H1 (cell line): ENCODE results near the gene GPT2. TPM values are rescaled to one million over a fixed set of nuclear protein-coding genes. Genes with fewer than 3 reads are reported as not detected.

Experiments
- CTCF ChIA-PET: fragments of 300-600 bp; sonication (Branson Sonifier 250); formaldehyde crosslinking; loops from one replicate; lab custom pipeline; 2021; ENCODE audit not compliant: partially characterized antibody; lab: Charles Lee
- POLR2A ChIA-PET: fragments of 300-600 bp; sonication (Branson Sonifier 250); formaldehyde crosslinking; loops from one replicate; lab custom pipeline; 2021; ENCODE audit warnings: inconsistent platforms; ENCODE audit not compliant: partially characterized antibody; lab: Charles Lee
- DNase-seq, 2 experiments: peaks; one replicate each; pipeline versions ENCODE4 v3.0.0 to v3.0.0-alpha.2; 2010 to 2022; ENCODE audit warnings: low spot score in 2 of 2, low read depth in 1 of 2, mixed read lengths in 1 of 2
- FAIRE-seq: peaks from 2 replicates; lab custom pipeline; 2011; peaks lifted over from hg19 to GRCh38; lab: Jason Lieb, UNC
- H2AFZ ChIP-seq: 2 replicates; pipeline ENCODE4 v1.8.1; 2012; ENCODE audit warnings: low read length, inconsistent platforms
- H2AK5ac ChIP-seq: 2 replicates; pipeline ENCODE4 v1.6.1; 2013; ENCODE audit warnings: low read depth, low read length
- H2BK120ac ChIP-seq: replicated peaks from 2 replicates; pipeline ENCODE3; 2013; ENCODE audit warnings: low read depth, low read length, inconsistent platforms
- H2BK12ac ChIP-seq: 2 replicates; pipeline ENCODE4 v1.6.1; 2013; ENCODE audit warnings: low read depth, low read length
- H2BK15ac ChIP-seq: 2 replicates; pipeline ENCODE4 v1.6.1; 2013; ENCODE audit warnings: low read length
- H2BK20ac ChIP-seq: 2 replicates; pipeline ENCODE4 v1.6.1; 2013; ENCODE audit warnings: low read length
- H2BK5ac ChIP-seq: 2 replicates; pipeline ENCODE4 v1.6.1; 2013; ENCODE audit warnings: low read depth, low read length
- H3K14ac ChIP-seq: 2 replicates; pipeline ENCODE4 v1.6.1; 2013; ENCODE audit warnings: inconsistent platforms; ENCODE audit not compliant: insufficient read length
- H3K18ac ChIP-seq: 2 replicates; pipeline ENCODE4 v1.6.1; 2013; ENCODE audit warnings: low read length; ENCODE audit errors: extremely low read depth
- H3K23ac ChIP-seq: 2 replicates; pipeline ENCODE4 v1.6.1; 2013; ENCODE audit warnings: inconsistent platforms; ENCODE audit not compliant: insufficient read length
- H3K23me2 ChIP-seq: 2 replicates; pipeline ENCODE4 v1.6.1; 2013; ENCODE audit warnings: low read depth, low read length
- H3K27ac ChIP-seq: 2 replicates; pipeline ENCODE4 v1.6.1; 2011; ENCODE audit warnings: low read depth, low read length, inconsistent platforms
- H3K27me3 ChIP-seq, 4 experiments: replicated peaks in 1 of 4; 1 replicate in 1 of 4; 2 replicates in 3 of 4; pipeline versions ENCODE4 v1.6.1 to v1.8.1; 2011 to 2013; ENCODE audit warnings: low read length in 3 of 4, mild to moderate bottlenecking in 3 of 4, inconsistent platforms in 2 of 4, mixed read lengths in 2 of 4, moderate library complexity in 1 of 4; ENCODE audit not compliant: control insufficient read depth in 3 of 4, insufficient read depth in 3 of 4; ENCODE audit errors: extremely low read depth in 1 of 4
- H3K36me3 ChIP-seq, 4 experiments: 2 replicates each; pipeline versions ENCODE4 v1.6.1 to v1.8.1; 2011 to 2013; ENCODE audit warnings: mild to moderate bottlenecking in 4 of 4, low read length in 3 of 4, moderate library complexity in 2 of 4, control low read depth in 1 of 4, inconsistent platforms in 1 of 4; ENCODE audit not compliant: insufficient read depth in 4 of 4, control insufficient read depth in 2 of 4
- H3K4ac ChIP-seq: replicated peaks from 2 replicates; pipeline ENCODE3; 2013; ENCODE audit warnings: low read length, low read depth, mixed read lengths, inconsistent platforms; ENCODE audit not compliant: insufficient read length
- H3K4me1 ChIP-seq, 4 experiments: replicated peaks in 1 of 4; 1 replicate in 1 of 4; 2 replicates in 3 of 4; pipeline versions ENCODE4 v1.6.1 to v1.8.1; 2011 to 2013; ENCODE audit warnings: low read length in 3 of 4, inconsistent platforms in 2 of 4, mixed read lengths in 1 of 4; ENCODE audit not compliant: insufficient read depth in 4 of 4, control insufficient read depth in 3 of 4
- H3K4me2 ChIP-seq, 2 experiments: 2 replicates each; pipeline versions ENCODE4 v1.6.1 to v1.8.1; 2011 to 2013; ENCODE audit warnings: low read depth in 2 of 2, low read length in 2 of 2, control low read depth in 1 of 2, inconsistent platforms in 1 of 2, mild to moderate bottlenecking in 1 of 2; ENCODE audit not compliant: insufficient read depth in 1 of 2
- H3K4me3 ChIP-seq, 4 experiments: fragments of 200-600, 300-600 bp in 1 of 4; sonication (generic), shearing (Covaris generic), sonication (Bioruptor Twin) in 1 of 4; 2 replicates each; pipeline versions ENCODE4 v1.5.1 to v1.8.1; 2011 to 2016; ENCODE audit warnings: low read length in 4 of 4, low read depth in 3 of 4, control low read depth in 2 of 4, inconsistent platforms in 2 of 4, mild to moderate bottlenecking in 2 of 4, mixed read lengths in 1 of 4, moderate library complexity in 1 of 4; ENCODE audit not compliant: insufficient read depth in 2 of 4; ENCODE audit errors: extremely low read depth in 1 of 4
- H3K56ac ChIP-seq: replicated peaks from 2 replicates; pipeline ENCODE3; 2013; ENCODE audit warnings: low read depth, mild to moderate bottlenecking, mixed read lengths, low read length, inconsistent platforms; ENCODE audit not compliant: insufficient read length
- H3K79me1 ChIP-seq: 2 replicates; pipeline ENCODE4 v1.6.1; 2013; ENCODE audit warnings: low read depth, low read length, control low read depth
- H3K79me2 ChIP-seq, 2 experiments: 2 replicates each; pipeline versions ENCODE4 v1.6.1 to v1.8.1; 2012 to 2013; ENCODE audit warnings: low read length in 2 of 2, mild to moderate bottlenecking in 2 of 2, inconsistent platforms in 1 of 2; ENCODE audit not compliant: insufficient read depth in 2 of 2, control insufficient read depth in 1 of 2
- H3K9ac ChIP-seq, 4 experiments: replicated peaks in 1 of 4; 1 replicate in 1 of 4; 2 replicates in 3 of 4; pipeline versions ENCODE4 v1.6.1 to v1.8.1; 2011 to 2013; ENCODE audit warnings: low read depth in 3 of 4, low read length in 3 of 4, control low read depth in 2 of 4, mild to moderate bottlenecking in 2 of 4, moderate library complexity in 2 of 4, inconsistent platforms in 1 of 4; ENCODE audit errors: extremely low read depth in 1 of 4
- H3K9me3 ChIP-seq, 2 experiments: 2 replicates each; pipeline versions ENCODE4 v1.6.1 to v1.8.1; 2012 to 2013; ENCODE audit warnings: mild to moderate bottlenecking in 2 of 2, moderate library complexity in 2 of 2, control low read depth in 1 of 2, inconsistent platforms in 1 of 2, low read depth in 1 of 2, low read length in 1 of 2, mixed read lengths in 1 of 2; ENCODE audit not compliant: insufficient read depth in 2 of 2
- H4K20me1 ChIP-seq, 2 experiments: replicated peaks in 1 of 2; 2 replicates each; pipeline versions ENCODE3 to v1.8.1; 2011 to 2013; ENCODE audit warnings: inconsistent platforms in 2 of 2, low read length in 2 of 2, mild to moderate bottlenecking in 1 of 2; ENCODE audit not compliant: insufficient read depth in 2 of 2, control insufficient read depth in 1 of 2
- H4K5ac ChIP-seq: 2 replicates; pipeline ENCODE4 v1.6.1; 2013; ENCODE audit warnings: low read length, low read depth, mixed read lengths, inconsistent platforms; ENCODE audit not compliant: insufficient read length
- H4K8ac ChIP-seq: 2 replicates; pipeline ENCODE4 v1.8.0; 2013; ENCODE audit warnings: mild to moderate bottlenecking, moderate library complexity, low read length, inconsistent platforms; ENCODE audit not compliant: insufficient read depth; ENCODE audit errors: extremely low read depth
- H4K91ac ChIP-seq: replicated peaks from 2 replicates; pipeline ENCODE3; 2013; ENCODE audit warnings: low read length, mixed read lengths, inconsistent platforms; ENCODE audit not compliant: insufficient read length
- RAD21 ChIP-seq, 2 experiments: IDR thresholded peaks in 1 of 2; conservative IDR thresholded peaks in 1 of 2; 2 replicates each; pipeline ENCODE4 v1.6.1; 2011; ENCODE audit warnings: low read depth in 2 of 2, low read length in 2 of 2, improper control_type of control experiment in 1 of 2, inconsistent platforms in 1 of 2, mild to moderate bottlenecking in 1 of 2, moderate library complexity in 1 of 2
- RBBP5 ChIP-seq: IDR thresholded peaks from 2 replicates; pipeline ENCODE4 v1.7.1; 2012; ENCODE audit warnings: low read depth, mild to moderate bottlenecking, inconsistent platforms, low read length, moderate library complexity, borderline replicate concordance
- WGBS, 2 experiments: shearing (Covaris generic) in 1 of 2; methylation state at CpG; one replicate each; pipeline versions ENCODE4 v1.1.6 to v1.1.7; 2013 to 2015; ENCODE audit warnings: low lambda C conversion rate in 2 of 2, mixed read lengths in 2 of 2, inconsistent platforms in 1 of 2, low coverage in 1 of 2, missing lambda C conversion rate in 1 of 2; ENCODE audit not compliant: insufficient replicate concordance in 2 of 2, insufficient coverage in 1 of 2, insufficient read length in 1 of 2; ENCODE audit errors: extremely low coverage in 1 of 2, missing lambda C conversion rate in 1 of 2; 5-methylcytosine and 5-hydroxymethylcytosine counted together
- polyA plus RNA-seq, 7 experiments: library from polyadenylated mRNA; depleted of rRNA in 3 of 7; stranded (reverse) in 5 of 7; unstranded in 2 of 7; fragments of >200 nt in 5 of 7; fragments of 200-250 nt in 2 of 7; gene quantifications; 1 replicate in 5 of 7; 2 replicates in 1 of 7; 4 replicates in 1 of 7; pipeline versions ENCODE4 v1.2.1 to v1.2.3, GENCODE V29; 2011 to 2013; ENCODE audit warnings: missing spikeins in 2 of 7, mixed read lengths in 2 of 7
- total RNA-seq: library from RNA; stranded (reverse); fragmentation: NEBNext Ultra II Directional; extraction: Animal tissue kit (Norgen Biotek cat#: 25700); gene quantifications from 2 replicates; pipeline ENCODE4 v1.2.1, GENCODE V29; 2021

GPT2 gene
- total and polyA plus RNA-seq, 2 of the 8 experiments (the other 6 are each of a cell fraction or from before 2014, with no cell fraction given) = 71.6 to 94.1 TPM

- H3K27me3 ChIP-seq = no peaks in the 10 kb centered on the region
- no peak for DNase-seq
- ChIA-PET POLR2A (interaction anchor here (1.1 to 22.7 kb wide), 9 partner anchors 9 to 74 kb away, joined by 3 to 580 read pairs (median 6); partner anchors contain the start of genes C16orf87 and GPT2), CTCF (interaction anchor here (0.7 to 4.0 kb wide), 10 partner anchors 8 to 48 kb away, joined by 3 to 31 read pairs (median 5); no protein-coding TSS in a partner anchor)
- peaks cover 6% of the 10 kb centered on the region for H3K79me1 ChIP-seq
- H2BK20ac ChIP-seq = no peak overlapping the region
- no peak overlapping the region for H3K4me2 ChIP-seq
- peaks cover 7 to 61% (median 26%) of the 10 kb centered on the region in 4 experiments; a peak in 7 of 8 replicates for H3K36me3 ChIP-seq
- no peak overlapping the region for H3K4me3 ChIP-seq
- no peak overlapping the region for H3K9ac ChIP-seq
- H2AK5ac ChIP-seq = no peak overlapping the region
- H3K18ac ChIP-seq = no peak overlapping the region
- H3K14ac ChIP-seq = no peak overlapping the region
- no peak overlapping the region for H2AFZ ChIP-seq
- H4K91ac ChIP-seq = no peak overlapping the region
- H2BK120ac ChIP-seq = no peak overlapping the region
- H3K4me1 ChIP-seq = no peaks in the 10 kb centered on the region; a peak in 1 of 7 replicates
- peaks cover 3 to 25% of the 10 kb centered on the region in 2 experiments; a peak in 3 of 4 replicates for H3K79me2 ChIP-seq
- H2BK12ac ChIP-seq = no peak overlapping the region
- no peak overlapping the region for H3K56ac ChIP-seq
- no peak overlapping the region for H4K8ac ChIP-seq
- H3K4ac ChIP-seq = no peak overlapping the region
- FAIRE-seq = no peak
- H3K27ac ChIP-seq = no peak overlapping the region
- H4K20me1 ChIP-seq = peaks cover 13 to 14% of the 10 kb centered on the region in 2 experiments
- H2BK5ac ChIP-seq = no peak overlapping the region; the same call in 1 of the 2 replicates
- WGBS, 2 experiments = 89% methylated on average over 19 of the region's 19 CpGs; no CpG with 5 or more reads in 1 of the 2 experiments
- H3K23ac ChIP-seq = no peak overlapping the region
- no peak overlapping the region for H4K5ac ChIP-seq
- TF ChIP-seq RAD21 (IDR thresholded peaks at IDR 0.05 in 1 of 2, conservative IDR thresholded peaks at IDR 0.05 in 1 of 2; ENCODE audit: low read depth in 2 of 2, low read length in 2 of 2) = peak in 1 of 2 experiments; percentile 25; a peak in 1 of 4 replicates
- TF ChIP-seq RBBP5 = no peak
- no peak overlapping the region for H2BK15ac ChIP-seq
- no peaks in the 10 kb centered on the region for H3K23me2 ChIP-seq
- H3K9me3 ChIP-seq = no peaks in the 10 kb centered on the region
These were observed 16.5 kb downstream of the GPT2 start for GRCh38 chr16:46900455-46901235.
